Activated naive CD8-positive, alpha-beta T cell treated with anti-CD3 and anti-CD28 coated beads, Interleukin-2, amount 50 U/mL, for 16 hours (primary cell): ENCODE measurements around the gene RACGAP1.

Experiments used
- DNase-seq: peaks from one replicate; pipeline ENCODE4 v3.0.0-alpha.2; 2020; ENCODE audit warnings: low read depth, low spot score

Gene RACGAP1

DNA sequence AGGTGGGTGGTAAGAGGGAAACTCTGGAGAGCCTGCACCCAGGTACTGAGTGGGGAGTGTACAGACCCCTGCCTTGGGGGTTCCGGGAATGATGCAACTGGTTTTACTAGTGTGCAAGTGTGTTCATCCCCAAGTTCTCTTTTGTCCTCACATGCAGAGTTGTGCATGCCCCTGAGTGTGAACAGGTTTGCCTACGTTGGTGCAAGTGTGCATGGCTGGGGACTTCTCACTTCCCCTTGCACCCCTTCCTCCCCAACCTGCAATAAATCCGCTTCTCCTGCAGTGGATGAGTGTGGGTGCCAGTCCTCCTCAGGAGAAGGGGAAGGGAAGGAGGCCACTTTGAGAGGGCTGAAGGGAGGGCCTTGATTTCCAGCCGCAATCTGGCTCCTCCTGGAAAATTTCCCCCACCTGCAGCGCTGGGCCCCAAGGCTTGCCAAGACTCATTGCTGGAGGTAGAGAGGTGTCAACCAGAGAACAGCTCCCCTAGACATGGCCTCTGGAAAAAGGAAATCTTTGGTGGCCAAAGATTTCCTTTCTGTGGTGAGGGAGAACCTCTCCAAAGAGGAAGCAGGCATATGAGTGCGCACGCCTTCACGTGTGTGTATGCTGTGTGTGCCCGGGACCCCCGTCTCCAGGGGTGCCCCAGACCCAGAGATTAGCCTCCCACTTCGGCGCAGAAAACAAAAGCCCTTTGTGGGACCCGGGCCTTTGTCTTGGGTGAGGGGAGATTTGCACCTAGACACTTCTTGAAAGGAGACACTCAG, 69.2 kb downstream of the RACGAP1 start:
- no peak for DNase-seq

DNA sequence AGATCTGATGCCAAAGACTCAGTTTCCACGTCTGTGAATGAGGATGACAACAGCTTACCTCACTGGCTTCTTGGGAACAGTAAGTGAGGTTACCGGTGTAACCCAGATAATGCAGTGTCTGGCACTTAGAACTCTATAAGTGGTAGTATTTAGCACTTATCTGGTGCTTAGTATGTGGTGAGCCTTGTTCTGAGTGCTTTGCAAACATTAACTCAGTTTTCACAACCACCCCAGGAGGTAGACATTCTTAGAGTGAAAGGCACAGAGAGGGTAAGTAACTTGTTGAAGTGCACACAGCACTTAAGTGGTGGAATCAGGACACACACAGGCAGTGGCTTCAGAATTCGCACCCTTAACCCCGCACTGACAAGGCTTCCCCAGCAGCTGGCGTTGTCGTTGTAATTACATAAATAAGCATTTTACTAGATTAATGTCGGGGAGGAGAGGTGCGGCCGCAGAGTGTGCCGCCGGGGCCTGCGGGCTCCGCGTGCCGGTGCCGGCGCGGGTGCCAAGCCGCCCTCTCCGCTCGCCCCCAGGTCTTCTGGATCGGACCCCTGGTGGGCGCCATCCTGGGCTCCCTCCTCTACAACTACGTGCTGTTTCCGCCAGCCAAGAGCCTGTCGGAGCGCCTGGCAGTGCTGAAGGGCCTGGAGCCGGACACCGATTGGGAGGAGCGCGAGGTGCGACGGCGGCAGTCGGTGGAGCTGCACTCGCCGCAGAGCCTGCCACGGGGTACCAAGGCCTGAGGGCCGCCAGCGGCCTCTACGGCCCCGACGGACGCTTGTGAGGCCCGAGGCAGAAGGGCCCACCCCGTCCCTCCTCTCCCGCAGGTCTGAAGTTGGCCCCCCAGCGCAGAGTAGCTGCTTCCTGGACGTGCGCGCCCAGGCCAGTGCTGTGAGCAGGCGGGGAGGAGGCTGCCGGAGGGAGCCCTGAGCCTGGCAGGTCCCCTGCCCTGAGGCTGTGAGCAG, 70.1 kb downstream of the RACGAP1 start:
- DNase-seq, result no peak

DNA sequence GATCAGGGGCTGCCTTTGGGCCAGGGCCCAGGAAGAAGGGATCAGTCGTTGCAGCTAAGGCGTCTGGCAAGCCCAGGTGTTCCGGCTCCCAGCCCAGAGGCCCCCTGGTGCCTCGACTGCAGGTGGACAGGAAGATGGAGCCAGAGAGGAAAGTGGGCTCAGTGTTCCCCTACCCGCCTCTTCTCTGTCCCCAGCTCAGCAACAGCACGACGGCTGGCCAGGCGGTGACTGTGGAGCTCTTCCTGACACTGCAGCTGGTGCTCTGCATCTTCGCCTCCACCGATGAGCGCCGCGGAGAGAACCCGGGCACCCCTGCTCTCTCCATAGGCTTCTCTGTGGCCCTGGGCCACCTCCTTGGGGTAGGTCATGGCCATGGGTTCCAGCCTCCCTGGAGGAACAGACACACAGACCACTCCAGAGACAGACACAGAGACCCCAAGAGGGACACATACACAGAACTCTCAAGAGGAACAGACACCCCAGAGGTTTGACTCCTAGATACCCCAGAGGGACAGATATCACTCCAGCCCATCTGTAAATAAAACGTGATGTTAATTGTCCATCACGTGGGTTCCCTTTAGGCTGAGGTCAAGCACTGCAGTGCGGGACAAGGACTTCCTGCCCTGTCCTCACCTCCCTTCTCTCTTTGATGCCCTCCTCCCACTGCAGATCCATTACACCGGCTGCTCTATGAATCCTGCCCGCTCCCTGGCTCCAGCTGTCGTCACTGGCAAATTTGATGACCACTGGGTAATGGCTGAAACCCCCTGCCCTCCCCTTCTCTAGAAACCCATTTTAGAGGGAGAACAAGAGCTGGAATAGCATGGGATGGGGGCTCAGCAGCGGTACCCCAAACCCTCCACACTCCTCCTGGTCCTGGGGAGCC, 71.1 kb downstream of the RACGAP1 start:
- no peak for DNase-seq

DNA sequence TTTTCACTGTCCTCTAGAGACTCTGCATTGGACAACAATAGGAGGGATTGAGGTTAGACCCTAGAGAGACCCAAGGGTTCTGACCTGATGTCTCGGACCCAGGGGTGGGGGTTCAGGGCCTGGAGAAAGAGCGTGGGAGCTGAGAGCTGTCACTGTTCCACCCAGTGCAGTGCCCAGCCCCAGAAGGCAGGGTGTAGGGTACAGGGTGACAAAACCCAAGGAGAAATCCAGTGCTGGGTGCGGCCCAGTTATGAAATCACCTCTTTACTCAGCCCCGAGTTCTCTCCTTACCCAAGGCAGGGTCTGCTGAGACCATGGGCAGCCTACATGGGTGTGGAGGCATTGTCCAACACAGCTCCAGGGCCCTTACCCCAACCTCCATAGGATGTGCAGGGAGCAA, 72.1 kb downstream of the RACGAP1 start:
- no peak for DNase-seq

DNA sequence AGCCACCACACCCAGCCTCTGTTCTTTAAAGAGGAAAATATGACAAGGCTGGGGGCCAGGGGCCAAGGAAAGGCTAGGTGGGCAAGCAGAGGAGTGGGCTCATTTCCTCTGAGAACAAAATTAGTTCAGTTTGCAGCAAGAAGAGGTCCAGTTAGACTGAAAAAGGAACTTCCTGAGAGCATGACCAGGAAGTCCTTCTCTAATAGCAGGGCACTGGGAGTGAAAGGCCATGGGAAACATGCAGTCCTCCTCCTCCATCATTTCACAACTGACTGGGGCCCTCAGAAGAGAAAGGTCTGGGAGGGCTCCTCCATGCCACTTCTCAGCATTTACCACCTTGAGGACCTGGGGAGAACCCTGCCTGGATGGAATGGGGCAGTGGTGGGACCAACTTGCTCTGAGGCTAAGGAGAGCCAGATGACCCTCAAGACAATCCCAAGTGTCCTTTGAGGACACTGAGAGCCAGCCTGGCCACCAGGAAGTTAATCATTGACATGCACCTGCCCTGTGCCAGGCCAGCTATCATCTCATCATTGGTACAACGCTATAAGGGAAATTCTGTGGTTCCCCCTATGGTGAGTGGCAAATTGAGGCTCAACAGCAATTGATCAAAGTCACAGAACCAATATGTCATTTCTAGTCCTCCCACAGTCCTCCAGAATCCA, 72.8 kb downstream of the RACGAP1 start:
- no peak for DNase-seq

DNA sequence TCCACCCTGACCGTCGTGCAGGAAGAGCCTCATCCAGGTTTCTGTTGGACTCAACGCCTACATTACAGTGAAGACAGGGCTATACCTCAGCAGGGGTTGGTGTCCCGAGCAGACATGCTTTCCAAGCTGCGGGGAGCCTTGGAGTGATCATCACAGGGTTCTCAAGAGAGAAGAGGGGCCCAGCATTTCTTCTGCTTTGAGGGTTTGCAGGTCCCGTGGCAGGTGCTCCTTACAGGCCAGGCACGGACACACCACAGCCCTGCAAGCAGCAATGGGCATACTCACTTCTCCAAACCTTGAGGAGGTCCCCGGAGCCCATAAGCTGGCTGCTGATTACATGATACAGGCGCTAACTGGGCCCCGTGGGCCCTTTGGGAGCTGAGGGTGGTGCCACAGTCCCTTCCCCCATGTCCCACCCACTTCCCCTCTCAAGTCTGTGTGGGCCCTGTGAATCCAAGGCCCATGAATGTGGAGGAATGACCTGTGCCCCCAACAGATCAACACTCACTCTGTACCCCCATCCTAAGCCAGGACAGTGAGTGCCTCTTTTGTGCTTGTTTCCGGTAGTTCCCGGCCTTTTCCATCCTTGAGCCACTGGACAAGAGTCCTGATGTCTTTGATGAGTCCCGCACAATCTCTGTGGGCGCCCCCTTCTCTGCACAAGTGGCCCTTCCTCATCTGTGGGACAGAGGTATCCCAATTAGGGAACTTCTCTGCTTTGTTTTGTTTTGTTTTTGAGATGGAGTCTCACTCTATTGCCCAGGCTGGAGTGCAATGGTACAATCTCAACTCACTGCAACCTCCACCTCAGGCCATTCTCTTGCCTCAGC, 73.7 kb downstream of the RACGAP1 start:
- DNase-seq, result no peak

DNA sequence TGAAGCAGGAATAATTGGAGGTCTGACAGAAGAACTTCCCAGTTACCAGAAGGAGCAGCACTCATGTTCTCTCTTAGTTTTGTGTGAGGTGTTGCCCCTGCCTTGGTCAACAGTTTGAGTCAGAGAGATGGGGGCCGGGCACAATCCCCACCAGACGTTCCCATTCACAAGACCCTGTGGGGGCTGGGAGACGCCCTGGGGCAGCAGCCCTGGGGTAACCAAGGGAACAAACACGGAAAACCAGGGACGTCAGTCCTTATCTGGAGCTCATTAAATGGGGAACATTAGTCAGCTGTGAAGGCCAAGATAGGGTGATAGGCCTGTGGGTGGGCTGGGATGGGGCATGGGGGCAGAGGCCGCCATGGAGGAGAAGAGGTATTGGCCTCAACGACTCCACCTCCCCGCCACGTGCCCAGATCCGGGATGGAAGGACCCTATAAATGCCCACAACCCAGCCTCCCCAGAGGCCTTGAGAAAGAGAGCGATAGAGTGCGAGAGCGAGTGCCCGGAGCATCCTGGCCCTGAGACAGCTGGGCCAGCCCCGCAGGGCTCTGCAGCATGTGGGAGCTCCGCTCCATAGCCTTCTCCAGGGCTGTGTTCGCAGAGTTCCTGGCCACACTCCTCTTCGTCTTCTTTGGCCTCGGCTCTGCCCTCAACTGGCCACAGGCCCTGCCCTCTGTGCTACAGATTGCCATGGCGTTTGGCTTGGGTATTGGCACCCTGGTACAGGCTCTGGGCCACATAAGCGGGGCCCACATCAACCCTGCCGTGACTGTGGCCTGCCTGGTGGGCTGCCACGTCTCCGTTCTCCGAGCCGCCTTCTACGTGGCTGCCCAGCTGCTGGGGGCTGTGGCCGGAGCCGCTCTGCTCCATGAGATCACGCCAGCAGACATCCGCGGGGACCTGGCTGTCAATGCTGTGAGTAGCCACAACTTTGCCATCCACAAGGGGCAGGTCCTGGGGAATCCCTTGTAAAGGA, 74.7 kb downstream of the RACGAP1 start, which contains the start of gene AQP2:
Gene AQP2 (plus strand): TSS at position 465 of the 979 bp plus-strand sequence. CDS start 94 bp downstream, at position 559.
- no peak for DNase-seq

DNA sequence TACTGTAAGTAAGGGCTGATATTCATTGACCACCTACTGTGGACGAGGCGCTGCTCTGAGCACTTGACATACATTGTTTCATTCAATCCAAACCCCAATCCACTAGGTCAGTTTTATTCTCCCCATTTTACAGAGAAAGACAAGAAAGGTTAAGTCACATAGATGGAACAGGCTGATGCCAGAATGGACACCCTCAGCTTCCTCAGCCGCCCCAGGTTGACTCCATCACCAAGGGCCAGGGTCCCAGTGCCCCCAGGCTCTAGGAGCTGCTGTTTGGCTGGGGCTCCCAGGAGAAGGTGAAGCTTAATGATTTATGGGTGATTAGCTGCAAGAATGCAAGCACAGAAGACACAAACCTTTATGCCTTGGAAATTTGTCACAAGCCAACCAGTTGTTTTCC, 75.4 kb downstream of the RACGAP1 start:
- DNase-seq, result no peak

DNA sequence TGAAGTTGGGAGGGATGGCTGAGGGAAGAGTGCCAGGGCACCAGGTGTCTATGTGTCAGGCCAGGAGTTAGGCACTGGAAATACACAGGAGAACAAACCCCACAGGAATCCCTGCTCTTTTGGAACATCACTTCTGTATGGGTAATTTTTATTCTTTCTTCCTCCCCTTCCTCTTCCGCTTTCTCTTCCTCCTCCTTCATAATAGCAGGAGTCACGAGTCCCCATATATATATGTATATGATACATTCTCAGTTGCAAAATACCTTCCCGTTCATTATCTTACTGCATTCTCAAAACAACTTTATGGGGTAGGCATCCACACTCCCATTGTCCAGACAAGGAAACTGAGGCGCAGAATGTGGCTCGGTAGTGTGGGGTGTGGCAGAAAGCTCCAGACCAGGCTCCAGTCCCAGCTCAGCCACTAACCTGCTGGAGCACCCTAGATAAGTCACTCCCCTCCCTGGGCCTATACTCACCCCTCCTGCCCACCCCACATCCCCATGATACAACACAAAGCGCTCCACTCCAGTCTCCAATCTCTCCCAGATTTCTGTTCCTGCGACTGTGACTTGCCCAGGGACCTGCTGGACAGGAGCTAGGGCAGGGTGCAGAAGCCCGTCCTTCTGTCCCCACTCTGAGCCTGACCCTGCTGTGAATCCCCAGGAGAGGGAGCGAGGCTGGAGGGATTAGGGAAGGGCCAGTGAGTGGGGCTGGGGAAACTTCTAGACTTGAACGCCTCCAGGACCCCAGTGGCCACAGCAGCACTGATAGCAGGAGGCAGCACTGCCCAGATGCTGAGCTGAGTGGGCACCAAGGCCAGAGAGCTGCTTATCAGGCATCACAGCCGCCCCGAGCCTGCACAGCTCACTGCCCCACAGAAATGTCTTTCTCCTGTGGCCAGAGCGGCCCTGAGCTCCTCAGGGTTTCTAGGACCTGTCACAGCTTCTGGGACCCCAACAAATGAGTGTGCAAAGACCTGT, 76.1 kb downstream of the RACGAP1 start:
- DNase-seq, result no peak

DNA sequence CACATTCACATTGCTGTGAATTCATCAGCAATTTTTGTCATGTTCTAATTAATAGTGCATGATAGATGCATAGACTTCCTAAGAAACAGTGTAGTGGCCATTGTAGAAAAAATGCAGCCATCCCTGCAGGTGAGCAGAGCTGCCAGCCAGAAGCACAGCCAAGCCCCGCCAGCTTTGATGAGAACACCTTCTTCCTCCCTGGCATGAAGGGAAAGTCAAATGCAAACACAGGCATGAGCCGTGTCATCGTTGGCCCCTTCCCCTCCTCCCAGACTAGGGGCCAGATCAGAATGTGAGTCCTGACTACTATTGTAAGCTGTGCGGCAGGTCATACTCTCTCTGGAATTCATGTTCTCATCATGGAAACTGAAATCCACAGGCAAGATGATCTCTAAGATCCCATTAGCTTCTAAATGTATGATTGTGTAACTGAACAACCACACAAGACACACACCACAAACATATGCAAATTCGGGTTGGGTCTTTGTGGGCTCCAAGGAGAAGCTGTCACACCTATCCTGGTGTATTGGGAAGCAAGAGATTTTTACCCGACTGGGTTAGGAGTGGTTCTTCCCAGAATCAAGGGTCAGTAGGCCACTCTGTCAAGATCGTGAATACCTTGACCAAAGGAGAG, 77.6 kb downstream of the RACGAP1 start:
- DNase-seq, result no peak

DNA sequence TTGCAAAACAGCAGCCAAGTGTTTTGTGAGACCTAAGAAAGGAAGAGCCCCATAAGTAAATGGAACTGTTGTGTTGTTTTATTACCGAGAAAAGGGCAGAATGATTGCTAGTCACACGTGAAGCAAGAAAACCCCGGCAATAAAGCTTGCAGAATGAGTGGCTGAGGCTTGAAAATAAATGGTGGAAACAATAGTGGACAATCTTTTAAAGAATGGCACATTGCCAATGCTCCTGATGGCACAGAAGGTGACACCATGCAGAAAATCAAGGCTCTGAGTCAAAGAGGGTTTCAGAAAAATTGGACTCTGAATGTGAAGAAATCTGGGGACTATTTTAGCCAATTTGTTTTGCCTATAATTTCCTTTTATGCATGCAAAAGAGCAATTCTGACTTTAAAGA, 78.8 kb downstream of the RACGAP1 start:
- no peak for DNase-seq

DNA sequence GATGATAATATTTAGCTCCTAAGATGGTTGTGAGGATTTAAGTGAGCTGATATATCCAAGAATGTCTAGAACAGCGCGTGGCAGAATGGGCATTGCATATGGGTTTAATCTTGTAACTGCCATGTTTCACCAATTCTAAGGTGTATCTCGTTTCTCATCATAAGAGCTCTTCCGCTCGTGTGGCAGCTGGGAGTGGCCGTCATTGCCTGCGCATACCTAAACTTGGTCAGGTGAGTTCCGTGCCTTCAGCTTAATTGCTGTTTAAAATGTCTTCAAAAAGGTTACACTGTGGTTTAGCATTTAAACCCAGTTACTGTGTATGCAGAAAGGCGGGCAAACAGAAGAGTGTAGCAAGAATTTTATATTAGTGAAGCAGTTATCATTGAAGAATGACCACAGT, 79.2 kb downstream of the RACGAP1 start:
- no peak for DNase-seq

DNA sequence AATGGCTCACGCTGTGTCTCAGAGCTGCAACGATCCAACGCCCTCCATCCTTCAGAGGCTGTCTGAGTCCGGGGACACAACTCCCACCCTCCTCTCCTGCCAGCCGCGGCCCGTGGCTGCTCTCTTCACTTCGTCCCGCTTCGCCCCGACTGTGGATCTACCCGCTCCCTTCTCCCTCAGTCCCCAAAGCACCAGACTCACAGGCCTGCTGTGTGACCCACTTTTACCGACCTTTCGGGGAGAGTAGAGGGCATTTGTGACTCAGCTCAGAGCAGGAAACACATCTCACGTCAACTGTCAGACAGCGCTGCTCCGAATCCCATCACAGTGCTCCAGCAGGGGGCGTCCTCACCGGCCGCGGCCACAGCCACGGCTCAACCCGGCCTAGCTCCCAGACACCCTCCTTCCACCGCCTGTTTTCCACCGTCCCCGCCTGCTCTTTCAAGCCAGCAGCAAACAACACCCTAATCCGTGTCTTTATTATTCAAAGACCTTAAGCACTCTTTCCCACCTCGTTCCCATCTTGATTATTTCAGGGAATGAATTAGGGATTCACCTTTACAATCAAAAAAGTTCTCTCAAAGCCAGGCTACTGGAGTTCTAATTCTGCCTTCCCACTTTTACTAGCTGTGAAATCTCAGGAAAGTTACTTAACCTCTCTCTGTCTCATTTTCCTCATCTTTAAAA, 79.8 kb downstream of the RACGAP1 start:
- DNase-seq, result peak; percentile 78

DNA sequence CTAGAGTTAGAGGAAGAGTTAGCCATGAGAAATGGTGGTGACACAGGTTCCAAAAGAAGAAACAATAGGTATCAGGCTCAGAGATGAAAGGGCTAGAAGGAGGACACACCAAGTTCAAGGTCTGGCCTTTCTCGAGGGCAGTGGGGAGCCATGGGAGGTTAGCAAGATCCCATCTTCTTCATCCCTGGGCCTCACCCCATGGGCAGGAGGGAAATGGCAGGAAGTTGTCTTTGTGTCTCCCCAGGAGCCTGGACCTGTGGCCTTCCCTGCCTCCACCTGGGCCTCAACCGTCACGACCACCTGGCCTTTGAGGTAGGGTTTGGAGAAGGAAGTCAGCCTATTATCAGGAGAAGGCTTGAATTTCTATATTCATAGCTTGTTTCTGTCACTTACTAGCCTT, 80.6 kb downstream of the RACGAP1 start:
- no peak for DNase-seq

DNA sequence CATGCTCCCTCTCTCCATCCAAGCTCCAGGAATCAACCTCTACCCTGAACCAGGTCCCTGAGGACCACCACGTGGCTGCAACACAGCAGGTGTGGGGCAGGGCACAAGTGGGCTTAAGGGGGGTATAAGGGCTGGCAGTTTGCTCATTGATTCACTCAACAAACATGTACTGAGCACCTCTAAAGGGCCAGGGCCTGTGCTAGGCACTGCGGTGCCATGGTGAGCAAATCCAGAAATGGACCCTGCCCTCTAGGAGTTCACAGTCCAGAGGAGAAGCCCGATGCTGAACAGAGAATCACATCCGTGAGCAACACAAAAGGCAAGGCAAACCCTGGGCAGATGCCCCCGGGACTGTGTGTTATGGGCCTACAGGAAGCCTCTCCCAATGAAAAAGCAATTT, 81.2 kb downstream of the RACGAP1 start:
- DNase-seq, result no peak

DNA sequence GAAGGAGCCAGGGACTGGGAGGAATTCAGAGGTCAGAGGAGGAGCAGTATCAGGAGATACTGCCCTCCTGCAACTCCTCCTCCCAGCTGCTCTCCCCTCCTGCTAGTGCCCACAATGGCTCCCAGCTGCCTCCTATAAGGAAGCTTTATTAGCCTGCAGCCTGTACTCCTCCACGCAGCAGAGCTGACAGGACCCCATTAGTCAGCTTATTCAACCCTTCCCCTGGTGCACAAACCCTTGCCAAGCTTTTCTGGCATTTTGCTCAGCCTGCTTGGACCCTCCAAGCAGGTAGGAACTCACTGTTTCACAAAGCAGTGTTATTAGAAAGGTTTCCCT, 81.7 kb downstream of the RACGAP1 start:
- no peak for DNase-seq
